Activated CD4-positive, alpha-beta T cell treated with anti-CD3 and anti-CD28 coated beads for 36 hours (primary cell): ENCODE data around the gene LRRC8A. TPM values are rescaled to one million over a fixed set of nuclear protein-coding genes. Genes with fewer than 3 reads are reported as not detected.

Experiments used
- ATAC-seq: fragments of 200-7000 bp; cut with Tn5 transposase; one replicate; pipeline ENCODE4 v1.10.0; 2021; ENCODE audit warnings: mild to moderate bottlenecking, moderate library complexity
- CTCF ChIA-PET: fragments of 350-600 bp; sonication (Branson Sonifier 250); formaldehyde crosslinking; loops from one replicate; lab custom pipeline; 2021; ENCODE audit warnings: antibody characterized with exemption; lab: Charles Lee
- POLR2A ChIA-PET: fragments of 350-600 bp; sonication (Branson Sonifier 250); formaldehyde crosslinking; loops from one replicate; lab custom pipeline; 2021; ENCODE audit warnings: antibody characterized with exemption, inconsistent platforms; lab: Charles Lee
- DNase-seq: peaks from one replicate; pipeline ENCODE4 v3.0.0-alpha.2; 2020
- H3K27ac Mint-ChIP-seq: one replicate; pipeline ENCODE4 v1.8.0; 2021; ENCODE audit warnings: mixed read lengths
- H3K27me3 Mint-ChIP-seq: one replicate; pipeline ENCODE4 v1.8.0; 2021; ENCODE audit warnings: mixed read lengths
- H3K36me3 Mint-ChIP-seq: one replicate; pipeline ENCODE4 v1.8.0; 2021; ENCODE audit warnings: low read depth, mixed read lengths
- H3K4me1 Mint-ChIP-seq: one replicate; pipeline ENCODE4 v1.8.0; 2021; ENCODE audit warnings: mixed read lengths
- H3K4me3 Mint-ChIP-seq: one replicate; pipeline ENCODE4 v1.8.0; 2021; ENCODE audit warnings: mild to moderate bottlenecking, moderate library complexity, mixed read lengths
- H3K9me3 Mint-ChIP-seq: one replicate; pipeline ENCODE4 v1.8.0; 2021; ENCODE audit warnings: low read depth, mixed read lengths
- intact Hi-C, 2 experiments: fragments of 100-400 bp; cut with DNase I in 1 of 2; cut with micrococcal nuclease in 1 of 2; formaldehyde crosslinking; loops; one replicate each; pipeline versions ENCODE4 v1.14.2 to v1.15.1; 2022 to 2024; cut with DNase I, micrococcal nuclease
- total RNA-seq, 2 experiments: library from RNA; stranded (reverse); gene quantifications; one replicate each; pipeline ENCODE4 v1.2.3, GENCODE V29; 2021

LRRC8A gene
- total RNA-seq, 2 experiments from 2014 or later, result 14.9 to 15.5 TPM

DNA sequence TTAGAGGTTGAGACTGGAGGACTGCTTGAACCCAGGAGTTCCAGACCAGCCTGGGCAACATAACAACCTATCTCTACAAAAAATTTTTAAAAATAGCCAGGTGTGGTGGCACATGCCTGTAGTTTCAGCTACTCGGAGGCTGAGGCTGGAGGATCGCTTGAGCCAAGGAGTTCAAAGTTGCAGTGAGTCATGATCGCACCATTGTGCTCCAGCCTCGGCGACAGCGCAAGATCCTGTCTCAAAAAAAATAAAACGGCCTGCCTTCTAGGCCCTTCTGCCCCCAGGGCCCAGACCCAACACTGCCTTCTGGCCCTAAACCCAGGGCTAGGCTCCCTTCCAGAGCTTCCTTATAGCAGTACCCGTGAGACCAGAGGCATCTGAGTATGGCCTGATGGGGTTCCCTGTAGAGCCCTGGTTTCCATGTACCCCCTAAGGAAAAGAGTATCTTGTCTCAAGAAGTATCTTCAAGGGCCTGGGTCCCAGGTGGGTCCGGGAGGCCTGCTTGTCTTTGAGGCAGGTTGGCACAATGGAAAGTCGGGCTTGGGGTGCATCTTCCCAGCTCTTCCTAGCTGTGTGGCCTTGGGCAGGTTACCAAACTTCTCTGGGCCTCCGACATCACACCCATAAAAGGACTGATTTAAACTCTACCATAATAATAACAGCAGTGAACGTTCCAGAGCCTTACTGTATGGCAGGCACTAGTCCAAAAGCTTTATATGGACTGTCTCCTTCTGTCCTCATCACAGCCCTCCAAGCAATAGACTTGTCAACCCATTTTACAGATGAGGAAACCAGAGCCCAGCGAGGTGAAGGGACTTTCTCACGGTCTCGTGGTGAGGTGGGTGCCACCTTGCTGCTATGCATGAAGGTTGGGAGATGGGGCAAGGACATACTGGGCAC lies 9.6 kb downstream of the LRRC8A start:
- Mint-ChIP-seq H3K4me1 (peaks cover 52% of the 10 kb centered on the region), H3K27ac (no peak overlapping the region), H3K9me3 (no peaks in the 10 kb centered on the region), H3K36me3 (peaks cover 18% of the 10 kb centered on the region), H3K27me3 (no peaks in the 10 kb centered on the region), H3K4me3 (no peak overlapping the region)
- intact Hi-C loops, result no loop called here
- ChIA-PET POLR2A (interaction anchor here (0.6 kb wide), 1 partner anchor 367 kb away, joined by 8 read pairs; no protein-coding TSS in a partner anchor), CTCF (no interaction called here)
- ATAC-seq (no peak), DNase-seq (no peak)

DNA sequence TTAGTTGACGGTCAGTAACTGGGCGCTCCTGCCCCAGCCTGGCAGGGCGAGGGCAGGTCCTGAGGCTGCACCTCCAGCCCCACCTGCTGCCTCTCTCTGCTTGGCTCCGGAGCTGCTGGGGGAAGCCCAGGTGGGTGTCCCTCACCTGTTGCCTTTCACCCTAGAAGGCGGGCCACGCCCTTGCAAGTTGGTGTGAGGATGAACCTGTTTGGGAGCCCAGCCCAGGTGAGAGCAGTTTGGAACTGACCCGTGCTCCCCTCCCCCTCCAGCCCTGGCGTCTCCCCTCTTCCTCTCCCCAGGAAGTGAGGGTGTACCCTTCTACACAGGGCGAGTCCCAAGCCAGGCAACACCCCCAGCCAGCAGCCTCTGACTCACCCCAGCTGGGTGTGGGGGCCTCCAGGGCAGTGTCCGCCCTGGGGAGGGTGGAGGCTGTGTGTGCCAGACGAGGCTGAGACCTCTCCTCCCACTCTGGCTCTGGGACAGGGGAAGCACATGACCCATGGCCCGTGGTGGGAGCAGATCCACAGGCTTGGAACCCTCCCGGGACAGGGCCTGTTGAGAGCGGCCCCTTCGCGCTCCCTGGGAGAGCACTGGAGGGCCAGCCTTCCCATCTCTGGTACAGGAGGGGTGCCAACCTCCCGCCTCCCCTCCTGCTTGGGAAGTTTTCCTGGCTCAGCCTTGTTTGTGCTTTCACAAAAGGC lies 10.4 kb downstream of the LRRC8A start:
- ATAC-seq, result peak; percentile 68
- H3K4me3 Mint-ChIP-seq, result no peak overlapping the region
- peaks cover 20% of the 10 kb centered on the region for H3K36me3 Mint-ChIP-seq
- H3K27ac Mint-ChIP-seq, result no peak overlapping the region
- peak; percentile 23 for DNase-seq
- intact Hi-C loops, result no loop called here
- POLR2A ChIA-PET, result no interaction called here
- peaks cover 54% of the 10 kb centered on the region for H3K4me1 Mint-ChIP-seq
- CTCF ChIA-PET, result no interaction called here
- H3K27me3 Mint-ChIP-seq, result no peaks in the 10 kb centered on the region
- H3K9me3 Mint-ChIP-seq, result no peaks in the 10 kb centered on the region

DNA sequence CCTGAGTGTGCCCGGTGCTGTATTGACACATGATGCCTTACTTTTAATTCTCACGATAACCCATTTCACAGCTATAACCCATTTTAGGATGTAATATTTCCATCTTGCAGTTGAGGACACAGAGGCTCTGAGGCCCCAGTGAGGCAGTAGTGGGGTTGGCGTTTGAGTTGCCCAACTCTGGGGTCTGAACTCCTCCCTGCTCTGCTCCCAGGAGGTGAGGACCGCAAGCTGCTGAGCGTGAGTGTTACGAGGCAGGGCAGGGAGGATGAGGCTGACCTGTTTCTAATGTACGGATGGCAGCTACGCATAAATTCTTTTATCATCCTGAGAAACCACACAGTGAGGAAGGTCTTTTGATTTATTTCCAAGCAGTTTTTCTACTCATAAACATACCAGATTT lies 11.4 kb downstream of the LRRC8A start:
- no peaks in the 10 kb centered on the region for H3K9me3 Mint-ChIP-seq
- H3K4me3 Mint-ChIP-seq, result no peak overlapping the region
- H3K4me1 Mint-ChIP-seq, result peaks cover 56% of the 10 kb centered on the region
- peak overlapping the region; percentile 1 for H3K27ac Mint-ChIP-seq
- H3K36me3 Mint-ChIP-seq, result peaks cover 20% of the 10 kb centered on the region
- ATAC-seq, result no peak
- POLR2A ChIA-PET, result no interaction called here
- H3K27me3 Mint-ChIP-seq, result no peaks in the 10 kb centered on the region
- intact Hi-C loops, result no loop called here
- no peak for DNase-seq
- CTCF ChIA-PET, result interaction anchor here (0.5 to 1.4 kb wide), 4 partner anchors 10 to 250 kb away, joined by 3 to 4 read pairs (median 4); no protein-coding TSS in a partner anchor

DNA sequence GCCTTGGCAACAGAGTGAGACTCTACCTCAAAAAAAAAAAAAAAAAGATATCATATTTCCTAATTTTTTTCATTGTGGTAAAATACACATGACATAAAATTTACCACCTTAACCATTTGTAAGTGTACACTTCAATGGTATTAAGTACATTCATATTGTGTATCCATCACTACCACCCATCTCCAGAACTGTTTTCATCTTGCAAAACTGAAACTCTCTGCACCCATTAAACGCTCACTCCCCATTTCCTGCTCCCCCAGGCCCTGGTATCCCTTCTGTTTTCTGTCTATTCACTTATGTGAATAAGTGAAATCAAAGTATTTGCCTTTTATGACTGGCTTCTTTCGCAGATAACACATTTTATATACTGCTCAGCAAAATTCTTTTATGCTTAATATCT lies 12.8 kb downstream of the LRRC8A start:
- ChIA-PET CTCF (interaction anchor here (0.6 to 0.7 kb wide), 2 partner anchors 28 to 527 kb away, joined by 3 read pairs; no protein-coding TSS in a partner anchor), POLR2A (interaction anchor here (0.7 kb wide), 1 partner anchor 21 kb away, joined by 5 read pairs; no protein-coding TSS in a partner anchor)
- H3K27me3 Mint-ChIP-seq, result no peaks in the 10 kb centered on the region
- H3K36me3 Mint-ChIP-seq, result peaks cover 17% of the 10 kb centered on the region
- H3K27ac Mint-ChIP-seq, result peak overlapping the region; percentile 29
- ATAC-seq, result peak; percentile 54
- H3K4me1 Mint-ChIP-seq, result peaks cover 65% of the 10 kb centered on the region
- H3K9me3 Mint-ChIP-seq, result no peaks in the 10 kb centered on the region
- no peak overlapping the region for H3K4me3 Mint-ChIP-seq
- intact Hi-C loops, result no loop called here
- DNase-seq, result peak; percentile 27

DNA sequence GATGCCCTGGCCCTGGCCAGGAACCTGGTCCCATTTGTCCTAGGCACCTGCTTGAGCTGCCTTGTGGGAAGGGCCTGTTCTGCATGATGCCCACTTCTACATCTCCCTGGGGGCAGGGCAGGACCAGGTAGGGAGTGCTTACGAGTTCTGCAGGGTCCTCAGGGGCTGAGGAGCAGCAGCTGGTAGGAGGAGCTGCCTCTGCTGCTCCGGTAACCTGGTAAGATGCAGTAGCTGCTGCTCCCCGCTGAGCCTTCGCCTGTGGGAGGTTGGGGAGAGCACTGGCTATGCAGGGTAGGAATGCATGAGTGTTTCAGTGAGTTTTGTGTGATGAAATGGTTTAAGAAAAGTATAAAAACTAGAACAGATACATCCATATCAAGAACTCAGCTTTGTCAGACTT lies 13.6 kb downstream of the LRRC8A start:
- Mint-ChIP-seq H3K27me3 (no peaks in the 10 kb centered on the region), H3K27ac (no peak overlapping the region), H3K4me3 (no peak overlapping the region), H3K4me1 (peaks cover 73% of the 10 kb centered on the region), H3K9me3 (no peaks in the 10 kb centered on the region), H3K36me3 (peaks cover 17% of the 10 kb centered on the region)
- DNase-seq (no peak), ATAC-seq (no peak)
- ChIA-PET POLR2A (interaction anchor here (0.6 kb wide), 1 partner anchor 8 kb away, joined by 3 read pairs; no protein-coding TSS in a partner anchor), CTCF (interaction anchor here (0.7 to 0.9 kb wide), 2 partner anchors 27 to 33 kb away, joined by 3 read pairs; no protein-coding TSS in a partner anchor)
- intact Hi-C loops, result no loop called here

DNA sequence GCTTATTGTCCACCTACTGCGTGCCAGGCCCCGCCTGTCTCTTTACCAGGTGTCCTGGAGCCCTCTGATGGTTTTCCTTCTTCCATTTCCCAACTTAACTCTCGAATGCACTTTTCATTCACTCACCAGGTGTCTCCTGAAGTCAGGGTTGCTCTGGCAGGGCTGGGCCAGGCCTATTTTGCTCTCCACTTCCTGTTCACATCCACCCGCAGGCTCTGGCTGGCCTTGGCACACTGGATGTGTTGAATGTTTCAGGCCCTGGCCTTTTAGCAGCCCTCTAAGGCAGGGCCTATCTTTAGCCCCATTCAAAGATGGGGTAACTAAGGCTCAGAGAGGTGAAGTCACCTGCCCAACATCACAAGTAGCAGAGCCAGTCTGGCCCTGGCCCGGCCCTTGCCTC lies 16.4 kb downstream of the LRRC8A start:
- no peak overlapping the region for H3K4me3 Mint-ChIP-seq
- H3K36me3 Mint-ChIP-seq, result peaks cover 14% of the 10 kb centered on the region
- peak overlapping the region; percentile 83 for H3K27ac Mint-ChIP-seq
- intact Hi-C loops, result no loop called here
- no peaks in the 10 kb centered on the region for H3K9me3 Mint-ChIP-seq
- DNase-seq, result no peak
- no peak for ATAC-seq
- peaks cover 80% of the 10 kb centered on the region for H3K4me1 Mint-ChIP-seq
- POLR2A ChIA-PET, result no interaction called here
- CTCF ChIA-PET, result interaction anchor here (1.1 kb wide), 1 partner anchor 30 kb away, joined by 3 read pairs; no protein-coding TSS in a partner anchor
- H3K27me3 Mint-ChIP-seq, result no peaks in the 10 kb centered on the region

DNA sequence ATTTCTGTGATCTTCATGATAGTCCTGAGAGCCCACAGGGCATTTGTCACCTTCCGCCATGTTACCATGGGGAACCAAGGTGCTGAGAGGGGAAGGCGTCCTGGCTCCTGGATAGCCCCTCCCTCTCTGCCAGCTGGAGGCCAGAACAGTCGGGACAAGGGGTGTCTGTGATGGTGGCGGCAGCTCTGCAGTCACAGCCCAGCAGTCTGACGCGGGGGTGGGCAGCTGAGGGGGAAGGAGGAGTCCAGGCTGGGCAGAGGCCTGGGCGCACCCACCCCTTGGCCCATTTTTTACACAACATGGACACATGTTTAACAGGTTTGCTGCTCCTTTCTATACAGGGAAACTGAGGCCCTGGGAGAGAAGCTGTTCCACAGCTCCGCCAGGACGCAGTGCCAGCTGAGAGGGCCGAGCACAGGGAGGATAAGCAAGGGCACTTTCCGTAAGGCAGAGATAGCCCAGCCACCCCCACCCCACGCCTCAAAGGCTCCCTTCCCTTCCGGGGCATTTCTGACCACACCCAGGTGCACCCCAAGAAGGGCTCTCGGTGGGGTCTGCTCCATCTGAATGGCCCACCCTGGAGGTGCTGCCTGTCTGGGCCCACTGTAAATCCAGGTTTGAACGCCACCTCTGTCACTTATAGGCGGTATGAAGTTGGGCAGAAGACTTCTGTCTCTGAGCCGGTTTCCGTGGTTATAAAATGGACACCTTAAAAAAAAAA lies 17.1 kb downstream of the LRRC8A start:
- Mint-ChIP-seq H3K36me3 (peaks cover 12% of the 10 kb centered on the region), H3K27ac (peak overlapping the region; percentile 98), H3K27me3 (no peaks in the 10 kb centered on the region), H3K4me1 (peaks cover 84% of the 10 kb centered on the region), H3K9me3 (no peaks in the 10 kb centered on the region), H3K4me3 (peak overlapping the region; percentile 50)
- ATAC-seq (no peak), DNase-seq (no peak)
- ChIA-PET CTCF (interaction anchor here (1.1 kb wide), 1 partner anchor 29 kb away, joined by 3 read pairs; no protein-coding TSS in a partner anchor), POLR2A (no interaction called here)
- intact Hi-C loops, result no loop called here

DNA sequence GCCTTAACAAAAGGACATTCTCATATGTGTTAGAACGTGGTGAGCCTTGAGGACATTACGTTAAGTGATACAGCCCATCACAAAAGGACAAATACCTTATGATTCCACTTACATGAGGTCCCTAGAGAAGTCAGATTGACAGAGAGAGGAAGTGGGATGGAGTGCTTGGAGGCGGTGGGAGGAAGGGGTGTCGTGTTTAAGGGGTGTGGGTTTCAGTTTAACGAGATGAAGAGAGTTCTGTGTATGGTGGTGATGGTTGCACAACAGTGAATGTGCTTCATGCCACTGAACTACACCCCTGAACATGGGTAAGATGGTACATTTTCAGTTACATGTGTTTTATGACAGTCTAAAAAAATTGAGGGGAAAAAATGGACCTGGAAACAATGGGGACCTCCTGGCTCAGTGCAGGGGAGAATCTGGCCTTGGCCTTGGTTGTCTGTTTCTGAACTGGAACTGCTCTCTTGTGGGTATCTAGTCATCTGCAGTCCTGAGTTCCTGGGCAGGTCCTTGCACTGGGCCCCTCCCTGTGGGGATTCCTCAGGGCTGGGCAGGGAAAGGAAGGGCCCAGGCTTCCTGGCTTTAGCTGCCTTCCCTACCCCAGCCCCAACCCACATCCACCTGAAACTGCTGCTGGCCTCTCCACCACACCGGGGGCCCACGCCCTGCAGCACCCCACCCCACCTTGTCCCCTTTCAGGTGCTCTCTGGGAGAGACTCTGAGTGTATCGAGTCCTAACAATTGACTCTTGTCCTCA lies 17.8 kb downstream of the LRRC8A start:
- peak overlapping the region; percentile 50 for H3K4me3 Mint-ChIP-seq
- intact Hi-C loops, result no loop called here
- peak; percentile 50 for DNase-seq

DNA sequence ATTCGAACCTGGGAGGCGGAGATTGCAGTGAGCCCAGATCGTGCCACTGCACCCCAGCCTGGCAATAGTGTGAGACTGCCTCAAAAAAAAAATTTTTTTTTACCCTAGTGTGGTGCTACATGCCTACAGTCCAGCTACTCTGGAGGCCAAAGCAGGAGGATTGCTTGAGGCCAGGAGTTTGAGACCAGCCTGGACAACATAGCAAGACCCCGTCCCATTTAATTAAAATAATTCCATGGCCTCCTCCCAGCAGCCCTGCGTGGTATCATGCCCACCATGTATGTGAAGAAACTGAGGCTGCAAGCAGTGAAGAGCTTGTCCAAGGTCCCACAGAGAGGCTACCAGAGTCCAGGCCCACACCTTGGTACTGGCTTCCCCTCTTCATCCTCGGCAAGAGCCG lies 19.4 kb downstream of the LRRC8A start:
- ATAC-seq (no peak), DNase-seq (no peak)
- intact Hi-C loops, result no loop called here
- Mint-ChIP-seq H3K9me3 (no peaks in the 10 kb centered on the region), H3K4me3 (no peak overlapping the region), H3K4me1 (peaks cover 70% of the 10 kb centered on the region), H3K27me3 (no peaks in the 10 kb centered on the region), H3K36me3 (peaks cover 9% of the 10 kb centered on the region), H3K27ac (peak overlapping the region; percentile 86)
- ChIA-PET CTCF (interaction anchor here (0.6 to 1.5 kb wide), 2 partner anchors 25 to 149 kb away, joined by 3 to 4 read pairs; no protein-coding TSS in a partner anchor), POLR2A (interaction anchor here (0.6 kb wide), 2 partner anchors 211 to 322 kb away, joined by 4 to 6 read pairs; no protein-coding TSS in a partner anchor)

More for the DNA sequence above, 17.8 kb downstream of the LRRC8A start:
- ChIA-PET CTCF (interaction anchor here (1.0 to 1.1 kb wide), 3 partner anchors 29 to 232 kb away, joined by 3 to 7 read pairs (median 3); no protein-coding TSS in a partner anchor), POLR2A (interaction anchor here (0.7 kb wide), 1 partner anchor 9 kb away, joined by 3 read pairs; no protein-coding TSS in a partner anchor)
- H3K27ac Mint-ChIP-seq, result peak overlapping the region; percentile 98
- no peaks in the 10 kb centered on the region for H3K27me3 Mint-ChIP-seq
- H3K36me3 Mint-ChIP-seq, result peaks cover 12% of the 10 kb centered on the region
- peak; percentile 52 for ATAC-seq
- H3K4me1 Mint-ChIP-seq, result peaks cover 82% of the 10 kb centered on the region
- H3K9me3 Mint-ChIP-seq, result no peaks in the 10 kb centered on the region

DNA sequence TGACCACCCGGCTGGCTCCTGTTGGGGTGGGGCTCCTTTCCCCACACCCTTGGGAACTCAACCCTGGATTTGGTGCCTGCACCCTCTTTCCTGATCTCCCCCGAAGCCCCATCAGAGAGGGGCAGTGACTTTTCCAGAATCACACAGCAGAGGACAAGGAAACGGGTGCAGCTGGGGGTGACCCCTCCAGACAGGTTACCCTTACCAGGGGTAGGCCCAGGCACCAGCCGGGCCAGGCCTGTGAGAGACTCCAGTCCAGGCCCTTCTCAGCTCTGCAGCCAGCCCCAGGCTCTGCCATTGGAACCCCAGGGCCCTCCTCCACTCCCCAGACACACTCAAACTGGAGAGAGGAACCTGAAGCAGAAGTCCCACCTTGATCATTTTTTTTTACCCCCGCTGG lies 19.9 kb downstream of the LRRC8A start:
- ATAC-seq (peak; percentile 4), DNase-seq (peak; percentile 30)
- ChIA-PET POLR2A (interaction anchor here (0.6 kb wide), 2 partner anchors 212 to 323 kb away, joined by 4 to 6 read pairs; no protein-coding TSS in a partner anchor), CTCF (interaction anchor here (1.5 kb wide), 1 partner anchor 24 kb away, joined by 4 read pairs; no protein-coding TSS in a partner anchor)
- H3K36me3 Mint-ChIP-seq, result peaks cover 8% of the 10 kb centered on the region
- H3K9me3 Mint-ChIP-seq, result no peaks in the 10 kb centered on the region
- H3K4me3 Mint-ChIP-seq, result peak overlapping the region; percentile 21
- peak overlapping the region; percentile 86 for H3K27ac Mint-ChIP-seq
- intact Hi-C loops, result loop anchor here (1.0 to 2.0 kb wide), 3 partner anchors 19 to 45 kb away; partner anchors contain the start of genes LRRC8A (in 2 of the 2), DOLK (in 1 of the 2) and NUP188 (in 1 of the 2)
- H3K4me1 Mint-ChIP-seq, result peaks cover 70% of the 10 kb centered on the region
- H3K27me3 Mint-ChIP-seq, result no peaks in the 10 kb centered on the region
